Stimulated activated CD8-positive, alpha-beta memory T cell treated with anti-CD3 and anti-CD28 coated beads, Interleukin-7, amount 100 ng/mL, for 4 hours (primary cell): Measurements from ENCODE around the gene SYNJ1.
"Not testable (repeated sequence)": the region's sequence is repeated elsewhere in the genome, so short reads cannot be mapped to it uniquely, and the experiment has no call there.

Source experiments
- DNase-seq, 2 donors: peaks; one replicate each; pipeline ENCODE4 v3.0.0-alpha.2; 2020; ENCODE audit warnings: low read depth in 2 of 2

The SYNJ1 gene

DNA sequence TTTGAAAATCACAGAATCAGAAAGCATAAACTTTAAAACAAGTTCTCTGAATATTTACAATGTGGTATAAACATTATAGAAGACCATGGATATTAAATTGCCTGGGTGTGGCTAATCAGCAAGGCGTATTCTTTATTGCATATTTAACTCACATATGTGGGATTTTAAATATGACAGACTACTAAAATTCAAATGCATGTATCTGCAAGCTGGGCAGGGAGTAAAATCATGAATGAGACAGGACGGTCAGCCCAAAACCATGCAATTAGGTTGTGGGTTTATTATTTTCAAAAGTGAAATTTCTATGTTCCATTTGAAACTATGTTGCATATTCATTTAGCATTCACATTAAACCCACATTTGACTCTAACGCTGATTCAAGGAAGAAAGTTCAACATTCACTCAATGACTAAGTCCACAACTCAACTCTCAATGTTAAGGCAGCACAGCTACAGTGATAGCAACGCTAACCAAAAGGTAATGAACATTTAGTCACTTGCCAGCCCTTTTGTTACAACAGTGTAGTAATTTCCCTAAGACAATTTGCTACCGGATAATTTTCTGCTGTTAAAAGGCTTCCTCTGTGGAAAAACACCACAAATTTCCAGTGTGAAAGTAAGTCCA, 6.3 kb upstream of the SYNJ1 start:
- DNase-seq: no peak

DNA sequence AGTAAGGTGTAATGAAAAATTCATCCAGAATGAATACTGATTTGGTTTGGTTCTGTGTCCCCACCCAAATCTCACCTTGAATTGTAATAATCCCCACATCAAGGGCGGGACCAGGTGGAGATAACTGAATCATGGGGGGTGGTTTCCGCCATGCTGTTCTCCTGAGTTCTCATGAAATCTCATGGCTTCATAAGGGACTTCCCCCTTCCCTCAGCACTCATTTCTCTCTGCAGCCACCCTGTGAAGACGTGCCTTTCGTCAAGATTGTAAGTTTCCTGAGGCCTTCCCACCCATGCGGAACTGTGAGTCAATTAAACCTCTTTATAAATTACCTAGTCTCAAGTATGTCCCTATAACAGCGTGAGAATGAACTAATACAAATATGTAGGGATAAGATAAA, 5.5 kb upstream of the SYNJ1 start:
- DNase-seq: no peak

DNA sequence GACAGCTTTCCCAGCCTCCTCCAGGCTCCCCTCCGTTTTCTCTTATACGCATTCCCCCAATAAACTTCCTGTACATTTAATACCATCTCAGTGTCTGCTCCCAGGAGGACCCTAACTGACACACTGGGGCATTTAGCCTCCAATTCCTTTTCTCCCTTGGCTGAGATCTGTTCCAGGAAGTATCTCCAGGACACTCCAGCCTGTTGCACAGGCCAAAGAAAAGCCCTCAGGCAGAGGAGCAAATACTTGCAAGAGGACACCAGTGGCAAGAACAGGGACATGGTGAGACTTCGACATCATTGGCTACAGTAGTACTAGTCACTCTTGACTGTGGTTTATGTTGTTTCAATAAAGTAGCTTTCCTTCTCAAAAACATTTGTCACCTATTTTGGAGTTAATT, 4.7 kb upstream of the SYNJ1 start:
- DNase-seq: no peak

DNA sequence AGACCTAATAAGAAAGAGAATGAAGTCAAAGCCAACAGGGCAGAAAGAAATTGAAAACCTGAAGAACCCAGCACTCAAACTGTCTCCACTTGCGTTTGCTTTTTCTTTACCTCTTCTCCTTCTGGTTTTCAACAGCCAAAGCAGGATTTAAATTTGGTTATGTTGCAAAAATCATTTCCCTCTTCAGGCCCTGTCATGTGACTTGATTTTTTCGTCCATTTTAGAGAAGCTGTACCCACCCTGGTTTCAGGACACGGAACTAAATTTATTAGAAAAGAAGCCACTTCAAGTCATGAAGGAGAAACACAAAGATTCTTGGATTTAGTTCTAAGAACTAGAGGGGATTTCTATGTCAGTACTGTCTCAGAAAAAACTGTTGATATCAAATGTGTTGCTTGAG, 1.0 kb upstream of the SYNJ1 start:
- DNase-seq: no peak

DNA sequence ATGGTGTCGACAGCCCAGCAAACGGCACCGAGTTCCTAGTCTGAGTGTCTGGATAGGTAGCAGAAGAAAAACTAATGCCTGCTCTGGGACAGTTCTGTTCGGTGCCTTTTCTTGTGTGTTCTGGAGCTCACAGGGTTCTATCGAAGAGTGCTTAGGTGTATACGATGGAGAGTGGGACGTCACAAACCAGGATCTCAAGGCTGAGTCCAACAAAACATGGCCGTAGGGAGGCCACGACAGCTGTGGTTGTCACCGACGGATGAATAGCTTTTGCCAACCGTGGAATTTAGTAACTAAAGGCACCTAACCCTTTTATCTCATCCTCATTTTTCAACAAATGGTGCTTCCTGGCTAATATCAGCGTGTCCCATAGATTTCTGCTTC, 635 bp upstream of the SYNJ1 start:
- DNase-seq: no peak

DNA sequence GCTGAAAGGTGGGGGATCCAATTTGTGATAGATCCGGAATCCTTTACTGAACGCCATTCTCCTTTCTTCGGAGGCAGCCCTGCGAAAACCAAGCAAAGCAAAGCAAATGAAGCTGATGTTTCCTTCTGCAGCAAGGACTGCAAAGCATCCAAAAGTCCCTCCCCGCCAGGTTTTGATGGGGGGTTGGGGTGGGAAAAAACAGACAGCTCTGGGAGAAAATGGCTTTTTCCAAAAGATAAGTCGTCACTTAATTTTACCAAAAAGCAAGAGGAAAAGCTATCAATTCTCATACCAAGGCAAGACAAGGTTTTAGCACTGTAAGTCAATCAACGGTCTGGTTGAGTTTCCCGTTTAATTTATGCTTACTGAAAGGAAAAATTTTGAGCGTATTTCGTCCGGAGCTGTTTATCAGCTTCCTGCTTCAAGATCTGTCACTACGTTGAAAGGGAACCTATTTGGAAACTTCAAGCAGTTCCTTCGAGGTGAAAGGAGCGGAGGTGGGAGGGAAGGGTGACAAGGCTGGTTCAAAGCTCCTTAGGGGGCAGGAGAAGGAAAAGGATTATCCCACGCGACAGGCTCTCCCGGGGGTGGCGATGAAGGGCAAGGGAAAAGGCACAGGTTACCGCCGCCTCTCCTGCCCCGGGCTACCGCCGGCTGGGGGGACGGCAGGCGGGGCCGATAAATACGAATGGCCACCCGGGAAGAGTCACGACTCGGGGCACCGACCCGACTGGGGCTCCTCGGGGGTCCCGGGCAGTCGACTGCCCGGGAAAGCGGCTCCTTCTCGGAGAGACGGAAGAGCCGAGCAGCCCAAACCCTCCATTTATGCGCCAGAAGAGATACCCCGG, 750 bp downstream of the SYNJ1 start:
- no peak for DNase-seq

DNA sequence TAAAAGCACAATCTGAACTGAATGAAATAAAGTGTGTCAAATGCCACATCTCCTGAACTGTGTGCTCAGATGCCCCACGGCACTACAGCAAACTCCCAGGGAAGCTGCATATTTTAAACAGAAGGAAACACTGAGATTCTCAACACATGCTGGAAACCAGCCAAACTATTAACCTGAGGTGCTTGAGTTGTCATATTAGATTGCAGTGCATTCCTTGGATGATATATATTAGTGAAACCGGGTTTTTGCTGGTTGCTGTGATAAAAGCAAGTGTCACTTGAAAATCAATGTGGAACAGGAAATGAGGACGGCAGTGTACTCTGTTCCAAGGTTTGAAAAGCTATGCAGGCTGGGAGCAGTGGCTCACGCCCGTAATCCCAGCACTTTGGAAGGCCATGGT, 8.7 kb downstream of the SYNJ1 start:
- no peak for DNase-seq

DNA sequence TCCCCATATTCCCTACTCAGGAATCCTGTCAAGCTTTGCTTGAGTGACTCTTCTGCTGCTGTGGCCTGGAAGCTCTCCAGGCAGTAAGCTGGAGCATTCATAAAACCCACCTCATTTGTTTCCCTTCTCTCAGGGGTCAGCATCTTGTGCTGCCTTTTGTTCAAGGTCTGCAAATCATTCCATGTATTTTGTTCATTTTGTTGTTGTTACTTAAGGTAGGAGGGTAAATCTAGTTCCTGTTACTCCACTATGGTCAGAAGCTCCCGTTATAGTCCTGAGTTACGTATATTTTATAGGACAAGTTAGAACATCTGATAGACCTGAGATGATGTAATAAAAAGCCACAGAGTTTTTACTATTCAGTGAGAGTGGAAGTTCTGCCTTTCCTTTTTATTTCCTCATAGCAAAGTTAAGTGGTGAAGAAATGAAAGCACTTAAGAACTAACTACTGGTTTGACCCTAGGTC, 9.9 kb downstream of the SYNJ1 start:
- no peak for DNase-seq

DNA sequence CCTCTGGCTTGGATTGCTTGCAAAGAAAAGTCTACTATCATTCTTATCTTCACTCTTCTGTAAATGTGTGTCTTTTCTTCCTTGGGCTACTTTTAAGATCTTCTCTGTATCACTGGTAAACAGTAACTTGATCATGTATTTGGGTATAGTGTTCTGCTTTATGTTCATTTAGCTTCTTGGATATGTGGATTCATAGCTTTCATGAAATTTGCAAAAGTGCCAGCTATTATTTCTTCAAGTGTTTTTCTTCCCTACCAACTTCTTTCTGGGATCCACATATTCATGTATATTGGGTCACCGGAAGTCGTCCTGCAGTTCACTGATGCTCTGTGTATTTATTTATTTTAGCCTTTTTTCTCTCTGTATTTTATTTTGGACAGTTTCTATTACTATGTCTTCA, 11.3 kb downstream of the SYNJ1 start:
- DNase-seq: no peak

DNA sequence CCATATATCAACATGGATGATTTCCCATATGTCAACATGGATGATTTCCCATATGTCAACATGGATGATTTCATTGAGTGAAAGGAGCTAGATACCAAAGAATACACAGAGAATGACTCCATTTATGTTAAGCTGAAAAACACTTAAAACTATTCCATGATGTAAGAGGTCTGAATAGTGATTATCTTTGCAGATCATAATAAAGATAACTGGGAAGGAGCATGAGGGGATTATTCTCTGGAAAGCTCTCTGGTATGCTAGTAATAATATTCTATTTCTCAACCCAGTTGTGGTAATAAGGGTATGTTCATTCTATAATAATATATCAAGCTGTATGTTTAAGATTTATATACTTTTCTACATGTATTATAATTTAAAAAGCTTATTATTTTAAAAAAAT, 14.1 kb downstream of the SYNJ1 start:
- no peak for DNase-seq

DNA sequence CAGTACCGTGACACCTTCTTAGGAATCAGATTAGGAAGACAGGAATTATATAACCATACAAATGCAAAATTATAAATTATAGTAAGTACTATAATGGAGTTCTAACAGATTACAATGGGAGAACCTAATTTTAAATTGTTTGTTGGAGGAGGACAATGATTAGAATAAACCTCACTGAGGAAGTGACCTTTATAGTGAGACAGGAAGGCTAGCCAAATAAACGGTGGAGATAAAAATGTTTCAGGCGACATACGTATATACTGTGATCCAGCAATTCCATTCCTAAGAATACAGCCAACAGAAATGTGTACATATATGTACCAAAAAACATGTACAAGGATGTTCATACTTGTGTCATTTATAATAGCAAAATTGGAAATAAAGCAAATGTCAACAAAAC, 15.2 kb downstream of the SYNJ1 start:
- DNase-seq: no peak

DNA sequence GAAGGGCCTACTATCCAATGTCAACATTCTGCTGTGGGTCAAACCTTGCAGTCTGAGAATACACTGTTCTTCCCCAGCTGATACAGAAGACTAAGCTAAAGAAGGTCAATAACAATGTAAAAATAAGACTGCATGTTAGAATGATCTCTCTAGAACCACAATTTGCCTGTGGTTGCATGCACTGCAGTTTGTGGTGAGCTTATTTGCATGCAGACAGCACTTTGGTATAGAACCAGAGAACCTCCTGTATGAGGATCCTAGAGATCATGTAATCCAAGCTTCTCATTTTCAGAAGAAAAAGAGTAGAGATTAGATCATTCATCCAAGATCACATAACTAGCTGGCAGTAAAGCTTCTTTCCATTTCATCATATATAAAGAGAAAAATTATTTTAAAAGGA, 15.8 kb downstream of the SYNJ1 start:
- peak in 1 of 2 donors; percentile 10 for DNase-seq

DNA sequence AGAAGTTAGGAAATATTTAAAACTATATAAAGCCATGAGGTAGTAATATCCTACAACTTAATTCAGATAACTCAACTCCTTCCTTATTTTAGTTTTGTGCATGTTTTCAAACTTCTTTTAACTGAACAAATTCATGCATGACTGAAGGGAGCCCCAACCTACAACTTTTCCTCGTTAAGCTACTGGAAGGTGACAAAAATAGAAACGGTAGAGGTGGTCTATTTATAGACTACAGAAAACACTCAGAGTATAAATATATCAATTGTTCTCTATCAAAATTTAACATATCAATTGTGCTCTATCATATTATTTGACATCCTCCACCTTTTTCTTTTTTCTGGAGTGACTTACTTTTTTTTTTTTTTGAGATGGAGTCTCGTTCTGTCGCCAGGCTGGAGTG, 16.8 kb downstream of the SYNJ1 start:
- DNase-seq: no peak

DNA sequence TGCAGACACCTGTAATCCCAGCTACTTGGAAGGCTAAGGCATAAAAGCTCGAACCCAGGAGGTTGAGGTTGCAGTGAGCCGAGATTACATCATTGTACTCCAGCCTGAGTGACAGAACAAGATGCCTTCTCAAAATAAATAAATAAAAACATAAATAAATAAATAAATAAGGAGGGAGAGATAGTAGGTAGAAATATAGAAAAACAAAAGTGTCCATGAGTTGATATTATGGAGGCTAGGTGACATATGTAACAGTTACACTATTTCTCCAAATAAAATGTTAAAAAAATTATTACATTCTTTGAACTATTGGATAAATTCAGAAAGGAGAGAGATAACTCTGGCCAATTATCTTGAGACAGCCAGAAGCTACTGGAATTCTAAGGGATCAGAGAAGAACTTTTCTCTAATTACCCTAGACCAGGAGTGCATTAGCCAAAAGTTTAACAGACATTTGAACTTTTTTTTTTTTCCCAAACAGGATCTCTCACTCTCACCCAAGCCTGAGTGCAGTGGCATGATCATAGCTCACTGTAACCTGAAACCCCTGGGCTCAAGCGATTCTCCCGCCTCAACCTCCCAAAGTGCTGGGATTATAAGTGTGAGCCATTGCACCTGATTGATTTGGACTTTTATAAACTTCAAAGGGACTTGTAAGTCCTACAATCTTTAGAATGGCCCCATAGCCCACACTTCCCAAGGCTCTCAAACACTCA, 17.6 kb downstream of the SYNJ1 start:
- DNase-seq: no peak

DNA sequence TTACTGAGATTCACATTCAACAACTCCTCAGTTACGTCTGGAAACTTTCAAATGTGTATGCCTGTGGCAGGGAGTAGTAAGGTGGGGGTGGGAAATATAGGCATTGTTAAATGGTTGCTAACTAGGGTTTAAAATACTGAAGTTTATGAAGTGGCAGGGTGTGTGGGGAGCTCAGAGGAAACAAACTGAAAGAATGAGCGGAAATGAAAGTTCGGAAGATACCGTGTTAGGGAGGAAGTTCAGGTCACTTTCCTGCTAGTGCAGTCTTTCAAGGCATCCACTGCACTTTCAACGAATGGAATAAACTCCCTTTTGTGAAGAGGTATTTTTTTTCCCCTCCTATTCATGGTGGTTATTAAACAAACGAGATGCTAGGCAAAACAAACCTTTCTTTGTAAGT, 19.7 kb downstream of the SYNJ1 start:
- no peak for DNase-seq

DNA sequence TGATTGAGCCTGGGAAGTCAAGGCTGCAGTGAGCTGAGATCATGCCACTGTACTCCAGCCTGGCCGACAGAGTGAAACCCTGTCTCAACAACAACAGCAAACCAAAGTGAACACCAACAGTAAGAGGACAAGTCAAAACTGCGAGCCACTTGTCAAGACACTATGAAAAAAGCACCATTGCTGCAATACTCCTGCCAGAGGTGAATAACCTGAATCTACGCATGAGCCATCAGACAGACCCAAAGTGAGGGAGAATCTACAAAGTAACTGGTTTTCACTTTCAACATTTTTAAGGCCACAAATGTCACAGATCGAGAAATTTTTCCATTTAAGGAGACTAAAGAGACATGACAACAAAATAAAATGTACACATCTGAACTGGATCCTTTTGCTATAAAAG, 21.9 kb downstream of the SYNJ1 start:
- no peak for DNase-seq

DNA sequence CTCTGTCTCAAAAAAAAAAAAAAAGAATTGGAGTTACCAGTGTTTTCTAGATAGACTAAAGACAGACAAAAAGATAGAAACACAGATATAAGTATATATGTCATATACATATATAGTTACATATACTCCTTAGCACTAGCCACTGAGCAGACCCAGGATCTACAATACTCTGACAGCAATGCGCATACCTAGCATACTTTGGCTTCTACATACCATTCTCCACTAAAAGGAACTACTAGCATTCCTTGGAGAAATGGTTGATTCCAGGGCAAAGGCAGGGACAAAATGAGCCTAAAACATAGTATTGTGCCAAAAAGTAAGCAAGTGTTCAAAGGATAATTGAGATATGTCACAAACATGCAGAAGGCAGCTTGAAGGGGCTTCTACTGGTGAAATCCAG, 22.7 kb downstream of the SYNJ1 start:
- no peak for DNase-seq

DNA sequence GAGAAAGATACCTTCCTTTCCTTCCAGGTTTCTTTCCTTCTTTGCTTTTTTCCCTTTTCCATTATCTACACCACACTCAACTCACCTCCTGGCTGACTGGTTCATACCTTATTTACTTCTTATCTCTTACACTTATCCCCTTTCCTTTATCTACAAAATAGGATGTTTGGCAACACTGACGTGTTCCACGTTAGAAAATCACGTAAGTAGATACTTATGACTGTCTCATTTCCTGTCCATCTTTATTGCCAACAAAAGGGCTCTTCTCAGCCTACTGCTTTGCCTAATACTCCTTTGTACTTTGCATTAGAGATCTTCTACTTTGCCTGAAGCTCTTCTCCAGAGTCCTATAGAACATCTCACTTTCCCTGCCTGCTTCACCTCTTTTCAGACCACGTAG, 25.1 kb downstream of the SYNJ1 start:
- DNase-seq: no peak

DNA sequence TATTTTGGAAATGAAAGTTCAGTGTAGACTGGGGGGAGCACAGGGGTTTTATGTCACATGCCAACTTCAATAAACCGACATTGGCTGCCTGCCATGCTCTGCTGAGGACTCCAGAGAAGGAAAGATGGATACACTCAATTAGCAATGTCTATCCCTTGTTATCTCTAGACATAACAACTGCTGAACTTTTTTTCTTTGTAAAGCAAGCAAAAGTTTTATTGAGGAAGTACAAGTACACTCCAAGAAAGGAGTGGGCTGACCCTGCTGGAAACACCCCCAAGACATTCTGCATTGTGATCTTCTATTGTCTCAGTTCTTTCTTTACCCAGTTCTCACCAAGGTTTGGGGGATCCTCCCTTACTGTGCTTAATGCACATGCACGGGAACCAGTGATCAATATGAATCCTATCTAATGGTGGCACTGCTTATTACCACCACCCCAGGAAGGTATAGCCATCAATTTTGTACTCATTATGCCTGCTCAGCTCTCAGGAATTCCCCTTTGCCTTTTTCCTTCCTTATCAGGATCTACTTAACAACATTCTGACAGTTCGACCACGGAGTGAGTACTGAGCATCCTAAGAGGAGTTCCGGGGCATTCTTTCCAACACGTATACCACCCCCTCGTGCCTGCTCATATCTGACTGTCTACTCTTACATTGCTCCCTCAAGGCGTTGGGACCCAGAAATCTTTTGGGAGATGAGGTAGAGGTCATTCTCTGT, 28.7 kb downstream of the SYNJ1 start:
- no peak for DNase-seq

DNA sequence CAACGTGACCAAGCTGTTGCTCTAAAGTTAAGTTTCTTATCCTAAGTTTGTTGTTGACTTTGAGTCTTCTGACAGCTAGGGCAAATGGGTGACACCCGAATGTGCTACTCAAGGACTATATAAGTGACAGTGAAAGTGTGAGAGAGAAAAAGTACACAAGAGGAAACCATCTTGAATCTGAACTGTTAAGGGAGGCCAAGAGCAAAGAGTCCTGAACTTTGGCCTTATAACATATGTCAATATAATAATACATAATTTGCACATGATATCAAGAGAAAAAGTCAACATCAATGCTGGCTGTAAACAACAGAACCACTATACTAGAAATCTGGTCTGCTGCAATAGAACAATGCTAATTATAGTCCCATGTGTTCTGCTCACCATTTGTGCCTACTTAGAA, 29.5 kb downstream of the SYNJ1 start:
- DNase-seq: no peak

DNA sequence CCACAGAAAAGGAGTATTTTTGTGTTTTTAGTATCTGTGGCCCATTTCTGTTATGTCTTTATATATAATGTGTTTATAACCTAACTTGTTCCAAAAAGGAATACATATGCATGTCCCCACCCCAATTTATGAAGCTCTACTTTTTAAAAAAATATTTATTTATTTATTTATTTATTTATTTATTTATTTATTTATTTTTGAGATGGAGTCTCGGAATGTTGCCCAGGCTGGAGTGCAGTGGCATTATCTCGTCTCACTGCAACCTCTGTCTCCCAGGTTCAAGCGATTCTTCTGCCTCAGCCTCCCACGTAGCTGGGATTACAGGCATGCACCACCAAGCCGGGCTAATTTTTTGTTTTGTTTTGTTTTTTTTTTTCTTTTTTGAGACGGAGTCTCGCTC, 32.3 kb downstream of the SYNJ1 start:
- DNase-seq: not testable (repeated sequence)

DNA sequence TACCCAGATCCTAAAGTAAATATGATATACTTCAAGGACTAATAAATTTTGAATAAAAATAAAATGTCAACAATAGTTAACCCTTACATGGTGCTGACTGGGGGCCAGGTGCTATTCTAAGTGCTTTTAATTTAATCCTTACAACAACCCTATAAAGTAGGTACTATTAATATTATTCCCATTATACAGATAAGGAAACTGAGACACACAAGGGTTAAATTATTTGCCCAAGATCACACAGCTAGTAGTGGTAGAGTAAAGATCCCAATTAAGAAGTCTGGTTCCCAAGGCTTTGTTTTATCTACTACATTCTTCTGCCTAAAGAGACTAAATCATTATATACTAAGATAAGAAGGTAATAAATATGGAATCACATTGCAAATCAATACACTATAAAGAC, 34.2 kb downstream of the SYNJ1 start:
- no peak for DNase-seq
